Natural killer cell (primary cell): Measurements from ENCODE around the gene STAT6. TPM values are rescaled to one million over a fixed set of nuclear protein-coding genes. Genes with fewer than 3 reads are reported as not detected.
A peak's percentile ranks its signal among the peaks of the same experiment; 100 is the strongest.

ENCODE experiments used
- ATAC-seq, 3 donors: fragments of 150-1000 bp in 2 of 3; fragments of 200-7000 bp in 1 of 3; cut with Tn5 transposase; 1 replicate in 1 of 3; 2 replicates in 2 of 3; pipeline ENCODE4 v1.10.0; 2021; ENCODE audit warnings: mild to moderate bottlenecking in 2 of 3, moderate library complexity in 2 of 3
- DNase-seq, 2 donors: peaks; one replicate each; pipeline versions ENCODE4 v3.0.0 to v3.0.0-alpha.2; 2013 to 2021; ENCODE audit warnings: mixed read lengths in 1 of 2
- H3K27ac ChIP-seq: one replicate; pipeline ENCODE4 v1.5.1; 2013; ENCODE audit warnings: mild to moderate bottlenecking, low read length
- H3K27me3 ChIP-seq: one replicate; pipeline ENCODE4 v1.6.1; 2013; ENCODE audit warnings: low read length; ENCODE audit not compliant: control insufficient read depth, insufficient read depth
- H3K36me3 ChIP-seq: one replicate; pipeline ENCODE4 v1.6.1; 2013; ENCODE audit warnings: low read length; ENCODE audit not compliant: control insufficient read depth, insufficient read depth
- H3K4me1 ChIP-seq: one replicate; pipeline ENCODE4 v1.6.1; 2013; ENCODE audit warnings: low read length; ENCODE audit not compliant: control insufficient read depth, insufficient read depth
- H3K4me3 ChIP-seq: one replicate; pipeline ENCODE4 v1.5.1; 2013; ENCODE audit warnings: low read length
- H3K9me3 ChIP-seq: one replicate; pipeline ENCODE4 v1.6.1; 2013; ENCODE audit warnings: low read length; ENCODE audit not compliant: control insufficient read depth, insufficient read depth
- H3K27ac Mint-ChIP-seq, 2 donors: one replicate each; pipeline ENCODE4 v1.8.0; 2022; ENCODE audit warnings: mild to moderate bottlenecking in 2 of 2, mixed read lengths in 2 of 2, moderate library complexity in 1 of 2
- H3K27me3 Mint-ChIP-seq, 2 donors: one replicate each; pipeline ENCODE4 v1.8.0; 2022; ENCODE audit warnings: low read depth in 2 of 2, mixed read lengths in 2 of 2
- H3K36me3 Mint-ChIP-seq: one replicate; pipeline ENCODE4 v1.8.0; 2022; ENCODE audit warnings: mixed read lengths
- H3K4me1 Mint-ChIP-seq, 2 donors: one replicate each; pipeline ENCODE4 v1.8.0; 2022; ENCODE audit warnings: mixed read lengths in 2 of 2
- H3K4me3 Mint-ChIP-seq: one replicate; pipeline ENCODE4 v1.8.0; 2022; ENCODE audit warnings: mild to moderate bottlenecking, moderate library complexity, mixed read lengths
- H3K9me3 Mint-ChIP-seq, 2 donors: one replicate each; pipeline ENCODE4 v1.8.0; 2022; ENCODE audit warnings: mixed read lengths in 2 of 2
- WGBS: methylation state at CpG from one replicate; pipeline ENCODE4 v1.1.7; 2013; ENCODE audit warnings: missing lambda C conversion rate; ENCODE audit not compliant: insufficient coverage; 5-methylcytosine and 5-hydroxymethylcytosine counted together
- intact Hi-C: fragments of 100-400 bp; cut with micrococcal nuclease; formaldehyde crosslinking; loops from one replicate; pipeline ENCODE4 v1.14.2; 2022
- total RNA-seq, 4 donors: library from RNA; stranded (reverse); fragments of 120-200 nt in 1 of 4; gene quantifications; one replicate each; pipeline versions ENCODE4 v1.2.3 to v1.2.4, GENCODE V29; 2013 to 2022
- TF ChIP-seq, protein P1 (sequence below): fragments of 200-600 bp; IDR thresholded peaks from one replicate; pipeline ENCODE4 v1.8.0; 2022; ENCODE audit warnings: antibody characterized with exemption

The STAT6 gene
- total RNA-seq, 3 donors from 2014 or later (not counting 1 experiment from before 2014, with no cell fraction given) = 277 to 340 (median 319) TPM

DNA sequence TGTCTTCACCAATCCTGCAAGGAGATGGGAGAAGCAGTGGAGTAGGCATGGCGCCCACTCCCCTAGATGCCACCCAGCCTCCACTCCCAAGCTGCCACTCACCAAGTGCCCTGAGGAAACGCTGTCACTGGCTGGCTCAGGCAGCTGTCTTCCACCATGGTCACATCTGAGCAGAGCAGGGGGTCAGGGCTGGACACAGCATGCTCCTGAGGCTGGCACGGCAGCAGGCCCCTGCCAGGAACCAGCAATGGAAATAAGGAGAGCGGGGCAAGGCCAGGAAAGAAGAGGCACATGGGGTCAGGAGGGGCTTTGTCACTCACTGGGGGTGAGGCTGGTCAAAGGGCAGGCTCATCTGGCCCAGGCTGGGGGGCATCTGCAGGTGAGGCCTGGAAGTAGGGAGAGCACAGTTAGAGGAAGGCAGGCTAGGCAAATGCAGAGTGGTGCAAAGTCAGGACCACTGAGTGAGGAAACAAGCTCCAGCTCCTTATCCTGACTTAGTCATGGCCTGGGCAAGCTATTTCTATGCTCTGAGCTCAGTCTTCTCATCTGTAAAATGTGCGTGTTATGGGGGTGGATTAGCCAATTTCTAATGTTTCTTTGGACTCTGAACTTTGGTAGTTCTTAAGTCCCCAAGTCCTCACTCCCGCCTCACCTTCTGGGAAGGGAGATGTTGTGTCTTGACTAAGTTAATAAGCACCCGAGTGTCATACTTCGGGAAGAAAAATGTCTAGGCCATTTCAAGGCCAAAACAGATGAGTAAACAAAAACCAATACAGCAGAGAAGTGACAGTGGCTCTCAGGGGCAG lies 14.2 kb downstream of the STAT6 start:
- H3K4me3 ChIP-seq = no peak overlapping the region
- ATAC-seq = no peak
- DNase-seq = no peak
- Mint-ChIP-seq H3K27me3 (no peaks in the 10 kb centered on the region), H3K9me3 (no peaks in the 10 kb centered on the region), H3K27ac (peak overlapping the region in 1 of 2 donors; percentile 82), H3K4me1 (peaks cover 14 to 26% of the 10 kb centered on the region in 2 donors), H3K36me3 (no peaks in the 10 kb centered on the region), H3K4me3 (no peak overlapping the region)
- 94% methylated on average over 8 of the region's 8 CpGs for WGBS
- no peaks in the 10 kb centered on the region for H3K27me3 ChIP-seq
- TF ChIP-seq, protein P1, sequence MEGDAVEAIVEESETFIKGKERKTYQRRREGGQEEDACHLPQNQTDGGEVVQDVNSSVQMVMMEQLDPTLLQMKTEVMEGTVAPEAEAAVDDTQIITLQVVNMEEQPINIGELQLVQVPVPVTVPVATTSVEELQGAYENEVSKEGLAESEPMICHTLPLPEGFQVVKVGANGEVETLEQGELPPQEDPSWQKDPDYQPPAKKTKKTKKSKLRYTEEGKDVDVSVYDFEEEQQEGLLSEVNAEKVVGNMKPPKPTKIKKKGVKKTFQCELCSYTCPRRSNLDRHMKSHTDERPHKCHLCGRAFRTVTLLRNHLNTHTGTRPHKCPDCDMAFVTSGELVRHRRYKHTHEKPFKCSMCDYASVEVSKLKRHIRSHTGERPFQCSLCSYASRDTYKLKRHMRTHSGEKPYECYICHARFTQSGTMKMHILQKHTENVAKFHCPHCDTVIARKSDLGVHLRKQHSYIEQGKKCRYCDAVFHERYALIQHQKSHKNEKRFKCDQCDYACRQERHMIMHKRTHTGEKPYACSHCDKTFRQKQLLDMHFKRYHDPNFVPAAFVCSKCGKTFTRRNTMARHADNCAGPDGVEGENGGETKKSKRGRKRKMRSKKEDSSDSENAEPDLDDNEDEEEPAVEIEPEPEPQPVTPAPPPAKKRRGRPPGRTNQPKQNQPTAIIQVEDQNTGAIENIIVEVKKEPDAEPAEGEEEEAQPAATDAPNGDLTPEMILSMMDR = no peak
- intact Hi-C loops = no loop called here
- H3K4me1 ChIP-seq = peaks cover 18% of the 10 kb centered on the region
- peaks cover 55% of the 10 kb centered on the region for H3K36me3 ChIP-seq
- H3K9me3 ChIP-seq = no peaks in the 10 kb centered on the region
- H3K27ac ChIP-seq = no peak overlapping the region

- Mint-ChIP-seq H3K36me3 (no peaks in the 10 kb centered on the region), H3K9me3 (no peaks in the 10 kb centered on the region), H3K4me1 (peaks cover 14 to 23% of the 10 kb centered on the region in 2 donors), H3K4me3 (no peak overlapping the region), H3K27ac (no peak overlapping the region), H3K27me3 (no peaks in the 10 kb centered on the region)
- Histone ChIP-seq H3K9me3 (no peaks in the 10 kb centered on the region), H3K27ac (no peak overlapping the region), H3K4me3 (no peak overlapping the region), H3K4me1 (peaks cover 16% of the 10 kb centered on the region), H3K36me3 (peaks cover 54% of the 10 kb centered on the region), H3K27me3 (no peaks in the 10 kb centered on the region)
- DNase-seq = no peak
- ATAC-seq = no peak
- TF ChIP-seq, protein P1 = no peak
- intact Hi-C loops = no loop called here
- 100% methylated on average over 6 of the region's 6 CpGs for WGBS
These were observed 15.0 kb downstream of the STAT6 start for GRCh38 chr12:57096099-57096572.

DNA sequence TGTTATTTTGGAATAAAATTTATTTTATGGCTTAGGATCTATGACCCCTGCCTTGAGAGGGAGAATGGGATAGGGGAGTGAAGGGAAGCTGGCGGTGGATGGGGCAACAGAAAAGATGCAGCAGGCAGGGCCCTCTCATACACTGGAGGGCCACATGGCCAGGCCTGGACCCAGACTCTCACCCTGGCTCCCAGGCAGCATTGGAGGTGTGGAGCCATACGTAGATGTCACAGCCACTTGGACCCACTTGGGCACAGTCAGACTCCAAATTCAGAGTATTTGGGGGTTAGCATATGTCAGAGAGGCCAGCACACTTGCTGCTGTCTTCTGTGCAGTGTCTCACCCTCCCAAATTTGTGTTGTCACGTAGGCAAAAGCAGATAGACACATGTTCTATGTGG lies 15.7 kb downstream of the STAT6 start:
- H3K4me1 Mint-ChIP-seq = peaks cover 14 to 23% of the 10 kb centered on the region in 2 donors
- intact Hi-C loops = no loop called here

More for the DNA sequence above, 15.7 kb downstream of the STAT6 start:
- Histone ChIP-seq H3K4me1 (peaks cover 22% of the 10 kb centered on the region), H3K27me3 (no peaks in the 10 kb centered on the region), H3K4me3 (no peak overlapping the region), H3K9me3 (no peaks in the 10 kb centered on the region), H3K36me3 (peaks cover 54% of the 10 kb centered on the region), H3K27ac (no peak overlapping the region)
- TF ChIP-seq, protein P1 = no peak
- WGBS = 91% methylated on average over 3 of the region's 3 CpGs
- Mint-ChIP-seq H3K9me3 (no peaks in the 10 kb centered on the region), H3K4me3 (no peak overlapping the region), H3K27ac (peak overlapping the region; percentile 58 to 90), H3K36me3 (no peaks in the 10 kb centered on the region), H3K27me3 (no peaks in the 10 kb centered on the region)
- DNase-seq (no peak), ATAC-seq (no peak)
